ENCODE data around the gene MTMR1. TPM values are rescaled to one million over a fixed set of nuclear protein-coding genes. Genes with fewer than 3 reads are reported as not detected.

Gene MTMR1
- polyA plus RNA-seq, 1 donor from 2014 or later, result 34.7 TPM

- no peak overlapping the region for H3K4me3 ChIP-seq (ENCODE audit: low read length)
- no peaks in the 10 kb centered on the region for H3K27me3 ChIP-seq (ENCODE audit: insufficient read depth, low read depth, low read length)
- H3K27ac ChIP-seq (ENCODE audit: low read length), result no peak overlapping the region
- no peaks in the 10 kb centered on the region for H3K36me3 ChIP-seq (ENCODE audit: insufficient read depth, low read length)
- no peaks in the 10 kb centered on the region for H3K9me3 ChIP-seq (ENCODE audit: low read length)
- TF ChIP-seq POLR2AphosphoS5 (IDR thresholded peaks at IDR 0.05) (no peak), EP300 (conservative IDR thresholded peaks at IDR 0.05; ENCODE audit: poor library complexity, severe bottlenecking) (no peak), RAD21 (conservative IDR thresholded peaks at IDR 0.05) (no peak), TAF1 (IDR thresholded peaks at IDR 0.05; ENCODE audit: low read depth) (no peak), REST (IDR thresholded peaks at IDR 0.05; ENCODE audit: borderline replicate concordance) (no peak), EZH2 (IDR thresholded peaks at IDR 0.05; ENCODE audit: borderline replicate concordance, insufficient read depth, low read length, poor library complexity, severe bottlenecking) (no peak), CTCF (IDR thresholded peaks at IDR 0.05; ENCODE audit: poor library complexity, severe bottlenecking) (no peak), SMC3 (conservative IDR thresholded peaks at IDR 0.05; ENCODE audit: poor library complexity) (no peak), MXI1 (conservative IDR thresholded peaks at IDR 0.05; ENCODE audit: poor library complexity, severe bottlenecking) (no peak)
- H4K20me1 ChIP-seq (ENCODE audit: insufficient read depth), result no peaks in the 10 kb centered on the region
- no peak overlapping the region for H2AFZ ChIP-seq (ENCODE audit: low read depth, low read length)
- no peaks in the 10 kb centered on the region for H3F3A ChIP-seq (ENCODE audit: insufficient read depth, low read length, poor library complexity, severe bottlenecking)
- no peak overlapping the region for H3K4me2 ChIP-seq (ENCODE audit: low read length)
- H3K9me2 ChIP-seq (ENCODE audit: insufficient read depth, low read length), result no peaks in the 10 kb centered on the region
- H3K9ac ChIP-seq (ENCODE audit: low read length), result no peak overlapping the region
- H3K79me2 ChIP-seq (replicated peaks; ENCODE audit: insufficient read depth, low read length), result no peaks in the 10 kb centered on the region
Measured at GRCh38 chrX:150767045-150767395, 73.8 kb downstream of the MTMR1 start.

- no peak overlapping the region for H2AFZ ChIP-seq (ENCODE audit: low read depth, low read length)
Measured at GRCh38 chrX:150767475-150768131, 74.4 kb downstream of the MTMR1 start.

More at GRCh38 chrX:150767475-150768131, 74.4 kb downstream of the MTMR1 start:
- Histone ChIP-seq H3K4me3 (ENCODE audit: low read length) (no peak overlapping the region), H3K27me3 (ENCODE audit: insufficient read depth, low read depth, low read length) (no peaks in the 10 kb centered on the region), H3F3A (ENCODE audit: insufficient read depth, low read length, poor library complexity, severe bottlenecking) (no peaks in the 10 kb centered on the region), H3K27ac (ENCODE audit: low read length) (no peak overlapping the region), H3K36me3 (ENCODE audit: insufficient read depth, low read length) (no peaks in the 10 kb centered on the region), H4K20me1 (ENCODE audit: insufficient read depth) (no peaks in the 10 kb centered on the region), H3K9me3 (ENCODE audit: low read length) (no peaks in the 10 kb centered on the region), H3K9me2 (ENCODE audit: insufficient read depth, low read length) (no peaks in the 10 kb centered on the region), H3K79me2 (replicated peaks; ENCODE audit: insufficient read depth, low read length) (no peaks in the 10 kb centered on the region), H3K9ac (ENCODE audit: low read length) (no peak overlapping the region), H3K4me2 (ENCODE audit: low read length) (no peak overlapping the region)
- TF ChIP-seq EP300 (conservative IDR thresholded peaks at IDR 0.05; ENCODE audit: poor library complexity, severe bottlenecking) (no peak), REST (IDR thresholded peaks at IDR 0.05; ENCODE audit: borderline replicate concordance) (no peak), MXI1 (conservative IDR thresholded peaks at IDR 0.05; ENCODE audit: poor library complexity, severe bottlenecking) (no peak)

Measured in neural cell (in vitro differentiated cells).